ENCODE data around the gene NAPA.

DNA sequence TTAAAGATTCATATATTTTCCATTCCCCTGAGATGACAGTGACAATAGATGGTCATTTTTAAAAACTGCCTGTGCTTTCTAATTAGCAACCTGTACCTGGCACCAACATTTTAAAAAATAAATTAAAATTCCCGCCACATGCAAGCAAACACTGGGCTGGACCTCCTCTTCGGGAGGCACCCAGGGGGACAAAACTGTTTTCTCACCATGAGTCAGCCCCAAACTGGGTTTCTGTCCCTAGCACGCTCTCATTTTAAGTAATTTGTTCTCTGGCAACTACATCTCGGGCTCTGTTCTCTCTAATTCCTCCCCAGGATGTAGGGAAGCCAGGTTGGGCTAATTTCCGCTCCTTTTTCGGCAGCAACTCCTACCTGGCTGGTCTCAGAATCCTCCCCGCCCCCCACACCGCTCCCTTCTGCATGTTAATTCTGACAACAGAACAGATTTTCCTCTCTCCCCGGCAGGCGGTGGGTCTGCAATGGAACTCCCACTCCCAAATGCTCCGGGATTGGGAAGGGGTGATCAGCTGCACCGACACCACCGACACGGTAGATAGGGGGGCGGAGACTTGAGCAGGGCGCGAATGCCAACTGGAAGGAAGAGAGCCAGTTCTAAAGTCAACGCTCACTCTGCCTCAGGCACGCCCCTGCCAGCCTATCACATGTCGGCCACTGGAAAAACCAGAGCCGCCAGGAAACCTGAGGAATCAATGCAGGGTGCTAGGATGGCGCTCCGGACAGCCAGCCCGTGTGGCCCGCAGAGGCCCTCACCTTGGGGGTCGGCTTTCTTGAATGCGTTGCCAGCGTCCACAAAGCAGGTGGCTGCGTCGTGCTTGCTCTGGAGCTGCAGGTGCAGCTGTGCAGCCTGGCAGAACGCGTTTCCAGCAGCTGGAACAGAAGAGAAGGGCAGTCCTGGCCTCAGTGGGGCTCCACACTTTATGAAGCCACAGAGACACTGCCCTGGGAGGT is 14.7 kb downstream of the NAPA start:
- TF ChIP-seq CTCF (IDR thresholded peaks at IDR 0.05; ENCODE audit: insufficient read depth, low read depth, low read length) (no peak), EZH2 (IDR thresholded peaks at IDR 0.05; ENCODE audit: insufficient read depth, low read length) (no peak)
